ENCODE data around the gene RMRP. TPM values are rescaled to one million over a fixed set of nuclear protein-coding genes. Genes with fewer than 3 reads are reported as not detected.
"Not testable (repeated sequence)": the region's sequence is repeated elsewhere in the genome, so short reads cannot be mapped to it uniquely, and the experiment has no call there.

RMRP gene
- total and polyA plus RNA-seq, 9 donors, result 19,485 TPM; not detected in 8

GRCh38 chr9:35612843-35613242 lies 45.0 kb downstream of the RMRP start:
- no CpG with 5 or more reads among the region's 2 CpGs for WGBS (ENCODE audit: insufficient coverage)
- H3K4me3 ChIP-seq (ENCODE audit: low read length), result no peak overlapping the region
- no peak overlapping the region for H3K27ac ChIP-seq (ENCODE audit: low read length)
- peaks cover 28% of the 10 kb centered on the region for H3K36me3 ChIP-seq (ENCODE audit: control insufficient read depth, insufficient read depth, low read length)
- no peak for DNase-seq
- peaks cover 43% of the 10 kb centered on the region for H3K4me1 ChIP-seq (ENCODE audit: control insufficient read depth, insufficient read depth, low read length)
- no peaks in the 10 kb centered on the region for H3K9me3 ChIP-seq (replicated peaks; ENCODE audit: control insufficient read depth, low read depth, low read length)
- peaks cover 27% of the 10 kb centered on the region for H3K27me3 ChIP-seq (ENCODE audit: control insufficient read depth, insufficient read depth, low read length)

GRCh38 chr9:35612066-35612465 lies 45.8 kb downstream of the RMRP start:
- H3K9me3 ChIP-seq (replicated peaks; ENCODE audit: control insufficient read depth, low read depth, low read length); H3K27ac ChIP-seq (ENCODE audit: low read length); H3K4me3 ChIP-seq (ENCODE audit: low read length); DNase-seq: not testable (repeated sequence)
- 83% methylated on average over 1 of the region's 4 CpGs for WGBS (ENCODE audit: insufficient coverage)
- Histone ChIP-seq H3K4me1 (ENCODE audit: control insufficient read depth, insufficient read depth, low read length) (peaks cover 42% of the 10 kb centered on the region), H3K27me3 (ENCODE audit: control insufficient read depth, insufficient read depth, low read length) (peaks cover 19% of the 10 kb centered on the region), H3K36me3 (ENCODE audit: control insufficient read depth, insufficient read depth, low read length) (peaks cover 35% of the 10 kb centered on the region)

- Histone ChIP-seq H3K4me1 (ENCODE audit: control insufficient read depth, insufficient read depth, low read length) (peaks cover 44% of the 10 kb centered on the region), H3K27me3 (ENCODE audit: control insufficient read depth, insufficient read depth, low read length) (peaks cover 12% of the 10 kb centered on the region), H3K36me3 (ENCODE audit: control insufficient read depth, insufficient read depth, low read length) (peaks cover 41% of the 10 kb centered on the region), H3K9me3 (replicated peaks; ENCODE audit: control insufficient read depth, low read depth, low read length) (no peaks in the 10 kb centered on the region), H3K27ac (ENCODE audit: low read length) (no peak overlapping the region), H3K4me3 (ENCODE audit: low read length) (no peak overlapping the region)
- WGBS (ENCODE audit: insufficient coverage), result 4% methylated on average over 3 of the region's 8 CpGs
- peak; percentile 49 for DNase-seq
Measured at GRCh38 chr9:35611230-35611797, 46.5 kb downstream of the RMRP start.

- Histone ChIP-seq H3K27me3 (ENCODE audit: control insufficient read depth, insufficient read depth, low read length) (no peaks in the 10 kb centered on the region), H3K4me1 (ENCODE audit: control insufficient read depth, insufficient read depth, low read length) (peaks cover 52% of the 10 kb centered on the region), H3K4me3 (ENCODE audit: low read length) (no peak overlapping the region), H3K9me3 (replicated peaks; ENCODE audit: control insufficient read depth, low read depth, low read length) (no peaks in the 10 kb centered on the region), H3K27ac (ENCODE audit: low read length) (peak overlapping the region; percentile 94), H3K36me3 (ENCODE audit: control insufficient read depth, insufficient read depth, low read length) (peaks cover 41% of the 10 kb centered on the region)
- no peak for DNase-seq
- WGBS (ENCODE audit: insufficient coverage), result 56% methylated on average over 7 of the region's 13 CpGs
Measured at GRCh38 chr9:35609820-35610163, 48.0 kb downstream of the RMRP start.

- H3K9me3 ChIP-seq (replicated peaks; ENCODE audit: control insufficient read depth, low read depth, low read length), result no peaks in the 10 kb centered on the region
- peak; percentile 87 for DNase-seq
- 72% methylated on average over 29 of the region's 31 CpGs for WGBS (ENCODE audit: insufficient coverage)
- peaks cover 58% of the 10 kb centered on the region for H3K4me1 ChIP-seq (ENCODE audit: control insufficient read depth, insufficient read depth, low read length)
- no peaks in the 10 kb centered on the region for H3K27me3 ChIP-seq (ENCODE audit: control insufficient read depth, insufficient read depth, low read length)
- peaks cover 41% of the 10 kb centered on the region for H3K36me3 ChIP-seq (ENCODE audit: control insufficient read depth, insufficient read depth, low read length)
- peak overlapping the region; percentile 94 for H3K27ac ChIP-seq (ENCODE audit: low read length)
- no peak overlapping the region for H3K4me3 ChIP-seq (ENCODE audit: low read length)
Measured at GRCh38 chr9:35609001-35609819, 48.6 kb downstream of the RMRP start.

- Histone ChIP-seq H3K9me3 (replicated peaks; ENCODE audit: control insufficient read depth, low read depth, low read length) (no peaks in the 10 kb centered on the region), H3K4me3 (ENCODE audit: low read length) (no peak overlapping the region), H3K4me1 (ENCODE audit: control insufficient read depth, insufficient read depth, low read length) (peaks cover 59% of the 10 kb centered on the region), H3K27ac (ENCODE audit: low read length) (peak overlapping the region; percentile 94), H3K36me3 (ENCODE audit: control insufficient read depth, insufficient read depth, low read length) (peaks cover 41% of the 10 kb centered on the region), H3K27me3 (ENCODE audit: control insufficient read depth, insufficient read depth, low read length) (no peaks in the 10 kb centered on the region)
- DNase-seq, result no peak
- WGBS (ENCODE audit: insufficient coverage), result 75% methylated on average over 7 of the region's 7 CpGs
Measured at GRCh38 chr9:35608221-35608620, 49.6 kb downstream of the RMRP start.

Other genes starting within 250 kb of the RMRP start
- gene RUSC2, start 167.9 kb downstream of the RMRP start, total RNA-seq, result 33.7 TPM
- 10 to 100 TPM; 53.1 to 72.4 (median 62.0) TPM for gene RUSC2, start 167.9 kb downstream of the RMRP start, polyA plus RNA-seq (ENCODE audit: insufficient read depth in 1 of 8, insufficient read length in 8 of 8, low replicate concordance in 1 of 8)
- gene TESK1, start 52.8 kb downstream of the RMRP start, total RNA-seq, result 12.8 TPM
- 10 to 100 TPM; 29.2 to 47.3 (median 39.9) TPM for gene TESK1, start 52.8 kb downstream of the RMRP start, polyA plus RNA-seq (ENCODE audit: insufficient read depth in 1 of 8, insufficient read length in 8 of 8, low replicate concordance in 1 of 8)
- gene CD72, start 39.6 kb downstream of the RMRP start, total RNA-seq, result 1.6 TPM
- 1 to 10 TPM; 1.2 to 2.9 (median 1.8) TPM for gene CD72, start 39.6 kb downstream of the RMRP start, polyA plus RNA-seq (ENCODE audit: insufficient read depth in 1 of 8, insufficient read length in 8 of 8, low replicate concordance in 1 of 8)
- gene SIT1, start 7.1 kb downstream of the RMRP start, total RNA-seq, result 0.09 TPM
- gene SIT1, start 7.1 kb downstream of the RMRP start, polyA plus RNA-seq (ENCODE audit: insufficient read depth in 1 of 8, insufficient read length in 8 of 8, low replicate concordance in 1 of 8), result 1 to 10 TPM in 1 of 8 donors, under 1 TPM in 4, not detected in 3; 0.09 to 1.7 (median 0.27) TPM
- 14.4 TPM for gene CCDC107, start 273 bp upstream of the RMRP start, total RNA-seq
- gene CCDC107, start 273 bp upstream of the RMRP start, polyA plus RNA-seq (ENCODE audit: insufficient read depth in 1 of 8, insufficient read length in 8 of 8, low replicate concordance in 1 of 8), result 10 to 100 TPM; 16.0 to 23.6 (median 18.0) TPM
- gene ARHGEF39, start 7.2 kb upstream of the RMRP start, total RNA-seq, result 1.4 TPM
- 1 to 10 TPM; 3.9 to 7.7 (median 5.6) TPM for gene ARHGEF39, start 7.2 kb upstream of the RMRP start, polyA plus RNA-seq (ENCODE audit: insufficient read depth in 1 of 8, insufficient read length in 8 of 8, low replicate concordance in 1 of 8)
- 0.49 TPM for gene CA9, start 15.9 kb upstream of the RMRP start, total RNA-seq
- gene CA9, start 15.9 kb upstream of the RMRP start, polyA plus RNA-seq (ENCODE audit: insufficient read depth in 1 of 8, insufficient read length in 8 of 8, low replicate concordance in 1 of 8), result 1 to 10 TPM in 2 of 8 donors, under 1 TPM in 6; 0.52 to 2.4 (median 0.71) TPM
- 5,909 TPM for gene TPM2, start 31.9 kb upstream of the RMRP start, total RNA-seq
- 1,000 to 10,000 TPM; 4,794 to 8,701 (median 8,114) TPM for gene TPM2, start 31.9 kb upstream of the RMRP start, polyA plus RNA-seq (ENCODE audit: insufficient read depth in 1 of 8, insufficient read length in 8 of 8, low replicate concordance in 1 of 8)
- gene TLN1, start 74.2 kb upstream of the RMRP start, total RNA-seq, result 78.0 TPM
- gene TLN1, start 74.2 kb upstream of the RMRP start, polyA plus RNA-seq (ENCODE audit: insufficient read depth in 1 of 8, insufficient read length in 8 of 8, low replicate concordance in 1 of 8), result 100 to 1,000 TPM in 7 of 8 donors, 10 to 100 TPM in 1; 90.7 to 133 (median 118) TPM
- 27.0 TPM for gene CREB3, start 74.6 kb upstream of the RMRP start, total RNA-seq
- gene CREB3, start 74.6 kb upstream of the RMRP start, polyA plus RNA-seq (ENCODE audit: insufficient read depth in 1 of 8, insufficient read length in 8 of 8, low replicate concordance in 1 of 8), result 10 to 100 TPM; 23.5 to 30.7 (median 26.4) TPM
- 42.9 TPM for gene GBA2, start 91.2 kb upstream of the RMRP start, total RNA-seq
- gene GBA2, start 91.2 kb upstream of the RMRP start, polyA plus RNA-seq (ENCODE audit: insufficient read depth in 1 of 8, insufficient read length in 8 of 8, low replicate concordance in 1 of 8), result 10 to 100 TPM; 44.7 to 82.5 (median 62.0) TPM
- 11.4 TPM for gene RGP1, start 91.3 kb upstream of the RMRP start, total RNA-seq
- 10 to 100 TPM; 15.5 to 23.6 (median 19.7) TPM for gene RGP1, start 91.3 kb upstream of the RMRP start, polyA plus RNA-seq (ENCODE audit: insufficient read depth in 1 of 8, insufficient read length in 8 of 8, low replicate concordance in 1 of 8)
- 0.18 TPM for gene MSMP, start 96.3 kb upstream of the RMRP start, total RNA-seq
- gene MSMP, start 96.3 kb upstream of the RMRP start, polyA plus RNA-seq (ENCODE audit: insufficient read depth in 1 of 8, insufficient read length in 8 of 8, low replicate concordance in 1 of 8), result under 1 TPM in 2 of 8 donors, not detected in 6; 0.42 to 0.50 TPM
- 16.8 TPM for gene NPR2, start 133.6 kb upstream of the RMRP start, total RNA-seq
- 10 to 100 TPM; 21.6 to 37.3 (median 27.1) TPM for gene NPR2, start 133.6 kb upstream of the RMRP start, polyA plus RNA-seq (ENCODE audit: insufficient read depth in 1 of 8, insufficient read length in 8 of 8, low replicate concordance in 1 of 8)
- 1.5 TPM for gene SPAG8, start 154.2 kb upstream of the RMRP start, total RNA-seq
- gene SPAG8, start 154.2 kb upstream of the RMRP start, polyA plus RNA-seq (ENCODE audit: insufficient read depth in 1 of 8, insufficient read length in 8 of 8, low replicate concordance in 1 of 8), result 1 to 10 TPM; 1.3 to 3.1 (median 2.1) TPM
- gene HINT2, start 157.0 kb upstream of the RMRP start, total RNA-seq, result 33.6 TPM
- gene HINT2, start 157.0 kb upstream of the RMRP start, polyA plus RNA-seq (ENCODE audit: insufficient read depth in 1 of 8, insufficient read length in 8 of 8, low replicate concordance in 1 of 8), result 10 to 100 TPM; 24.5 to 35.6 (median 30.0) TPM
- gene FAM221B, start 170.7 kb upstream of the RMRP start, total RNA-seq, result not detected
- under 1 TPM; 0.08 to 0.26 (median 0.20) TPM for gene FAM221B, start 170.7 kb upstream of the RMRP start, polyA plus RNA-seq (ENCODE audit: insufficient read depth in 1 of 8, insufficient read length in 8 of 8, low replicate concordance in 1 of 8)
- gene TMEM8B, start 171.2 kb upstream of the RMRP start, total RNA-seq, result 5.1 TPM
- gene TMEM8B, start 171.2 kb upstream of the RMRP start, polyA plus RNA-seq (ENCODE audit: insufficient read depth in 1 of 8, insufficient read length in 8 of 8, low replicate concordance in 1 of 8), result 10 to 100 TPM; 12.8 to 22.3 (median 18.0) TPM
- not detected for gene OR13J1, start 212.4 kb upstream of the RMRP start, total RNA-seq
- gene OR13J1, start 212.4 kb upstream of the RMRP start, polyA plus RNA-seq (ENCODE audit: insufficient read depth in 1 of 8, insufficient read length in 8 of 8, low replicate concordance in 1 of 8), result under 1 TPM in 5 of 8 donors, not detected in 3; 0.07 to 0.29 (median 0.13) TPM
- gene HRCT1, start 248.2 kb upstream of the RMRP start, total RNA-seq, result 1.2 TPM
- gene HRCT1, start 248.2 kb upstream of the RMRP start, polyA plus RNA-seq (ENCODE audit: insufficient read depth in 1 of 8, insufficient read length in 8 of 8, low replicate concordance in 1 of 8), result 1 to 10 TPM in 7 of 8 donors, under 1 TPM in 1; 0.82 to 1.9 (median 1.4) TPM

Measured in muscle of leg (tissue), 11 donors.